SK-N-SH (cell line): ENCODE measurements around the gene ZNF621. TPM values are rescaled to one million over a fixed set of nuclear protein-coding genes. Genes with fewer than 3 reads are reported as not detected.

Experiments
- CTCF ChIA-PET: fragments of 300-600, 350-600 bp; formaldehyde crosslinking; extraction: SDS; loops from one replicate; lab custom pipeline; 2021; lab: Yijun Ruan, JAX
- POLR2A ChIA-PET: fragments of 350-600 bp; sonication (Branson Sonifier 250); formaldehyde crosslinking; extraction: SDS; loops from one replicate; lab custom pipeline; 2020; ENCODE audit warnings: antibody characterized with exemption, inconsistent platforms; lab: Yijun Ruan, JAX
- DNase-seq: peaks from one replicate; pipeline ENCODE4 v3.0.0; 2012
- H2AFZ ChIP-seq: fragments of 200-600 bp; sonication (generic); 2 replicates; pipeline ENCODE4 v1.8.1; 2016; ENCODE audit warnings: antibody characterized with exemption, mild to moderate bottlenecking, low read depth
- H3F3A ChIP-seq: fragments of 200-600 bp; sonication (generic); replicated peaks from 2 replicates; pipeline ENCODE3; 2016; ENCODE audit warnings: antibody characterized with exemption, mild to moderate bottlenecking; ENCODE audit not compliant: insufficient read depth
- H3K27ac ChIP-seq, 2 experiments: fragments of 200-500 bp in 1 of 2; fragments of 200-600 bp in 1 of 2; sonication (Bioruptor generic) in 1 of 2; sonication (generic), shearing (Covaris generic) in 1 of 2; 2 replicates each; pipeline versions ENCODE4 v1.5.1 to v1.6.1; 2014 to 2016; ENCODE audit warnings: low read depth in 2 of 2, inconsistent platforms in 1 of 2, low read length in 1 of 2, mild to moderate bottlenecking in 1 of 2, mixed read lengths in 1 of 2
- H3K27me3 ChIP-seq: fragments of 200-600 bp; sonication (generic), shearing (Covaris generic); 2 replicates; pipeline ENCODE4 v1.6.1; 2016; ENCODE audit warnings: mixed run types; ENCODE audit not compliant: insufficient read depth
- H3K36me3 ChIP-seq, 2 experiments: fragments of 200-500 bp in 1 of 2; fragments of 200-600 bp in 1 of 2; sonication (Bioruptor generic) in 1 of 2; sonication (generic) in 1 of 2; replicated peaks in 1 of 2; 2 replicates each; pipeline versions ENCODE3 to v1.5.1; 2014 to 2016; ENCODE audit warnings: low read length in 1 of 2, mild to moderate bottlenecking in 1 of 2; ENCODE audit not compliant: insufficient read depth in 2 of 2, control insufficient read depth in 1 of 2
- H3K4me1 ChIP-seq, 2 experiments: fragments of 200-500 bp in 1 of 2; fragments of 200-600 bp in 1 of 2; sonication (Bioruptor generic) in 1 of 2; sonication (generic), shearing (Covaris generic) in 1 of 2; 2 replicates each; pipeline versions ENCODE4 v1.5.1 to v1.6.1; 2014 to 2016; ENCODE audit warnings: low read depth in 1 of 2, low read length in 1 of 2, mixed run types in 1 of 2; ENCODE audit not compliant: insufficient read depth in 2 of 2, control insufficient read depth in 1 of 2
- H3K4me2 ChIP-seq: fragments of 200-600 bp; sonication (generic), shearing (Covaris generic); 2 replicates; pipeline ENCODE4 v1.6.1; 2017; ENCODE audit warnings: mixed run types
- H3K4me3 ChIP-seq, 2 experiments: fragments of 200-500 bp in 1 of 2; fragments of 200-600 bp in 1 of 2; sonication (Bioruptor generic) in 1 of 2; sonication (generic), shearing (Covaris generic) in 1 of 2; 2 replicates each; pipeline versions ENCODE4 v1.5.1 to v1.8.1; 2014 to 2016; ENCODE audit warnings: low read depth in 2 of 2, inconsistent platforms in 1 of 2, low read length in 1 of 2, mild to moderate bottlenecking in 1 of 2, mixed read lengths in 1 of 2, moderate library complexity in 1 of 2
- H3K79me2 ChIP-seq: fragments of 200-600 bp; sonication (generic); 2 replicates; pipeline ENCODE4 v1.8.1; 2017; ENCODE audit warnings: mild to moderate bottlenecking; ENCODE audit not compliant: insufficient read depth
- H3K9ac ChIP-seq: fragments of 200-600 bp; sonication (generic); 2 replicates; pipeline ENCODE4 v1.6.1; 2017; ENCODE audit warnings: mixed run types
- H3K9me2 ChIP-seq: fragments of 200-600 bp; sonication (generic); 2 replicates; pipeline ENCODE4 v1.6.1; 2017; ENCODE audit warnings: mixed run types
- H3K9me3 ChIP-seq: fragments of 200-600 bp; sonication (generic); 2 replicates; pipeline ENCODE4 v1.6.1; 2017; ENCODE audit warnings: mixed run types, mild to moderate bottlenecking, moderate library complexity
- H4K20me1 ChIP-seq: fragments of 200-600 bp; sonication (generic); 2 replicates; pipeline ENCODE4 v1.6.1; 2017; ENCODE audit warnings: mild to moderate bottlenecking, mixed run types; ENCODE audit not compliant: insufficient read depth
- CHD2 ChIP-seq: fragments of 150-350 bp; IDR thresholded peaks from 2 replicates; pipeline ENCODE4 v1.6.1; 2018; ENCODE audit warnings: low read length; ENCODE audit not compliant: partially characterized antibody
- CTCF ChIP-seq: fragments of 200-600 bp; sonication (generic); IDR thresholded peaks from 2 replicates; pipeline ENCODE4 v1.6.1; 2017; ENCODE audit warnings: antibody characterized with exemption, mild to moderate bottlenecking, moderate library complexity
- EP300 ChIP-seq, 2 experiments: IDR thresholded peaks; 2 replicates each; pipeline versions ENCODE4 v1.4.0 to v1.6.1; 2012; ENCODE audit warnings: borderline replicate concordance in 1 of 2, low read depth in 1 of 2, low read length in 1 of 2
- FOSL2 ChIP-seq: IDR thresholded peaks from 2 replicates; pipeline ENCODE4 v1.4.0; 2012; ENCODE audit warnings: low read depth, mild to moderate bottlenecking, moderate library complexity, borderline replicate concordance
- GABPA ChIP-seq: IDR thresholded peaks from 2 replicates; pipeline ENCODE4 v1.4.0; 2012; ENCODE audit warnings: low read depth, mild to moderate bottlenecking
- IRF3 ChIP-seq: fragments of 150-350 bp; IDR thresholded peaks from 2 replicates; pipeline ENCODE4 v1.6.1; 2016; ENCODE audit warnings: mild to moderate bottlenecking, low read depth, low read length
- MAX ChIP-seq: IDR thresholded peaks from 2 replicates; pipeline ENCODE4 v1.4.0; 2012; ENCODE audit warnings: low read depth
- MXI1 ChIP-seq: IDR thresholded peaks from 2 replicates; pipeline ENCODE4 v1.6.1; 2012; ENCODE audit warnings: mild to moderate bottlenecking, low read depth, low read length, improper control_type of control experiment
- NFIC ChIP-seq: IDR thresholded peaks from 2 replicates; pipeline ENCODE4 v1.4.0; 2012; ENCODE audit warnings: borderline replicate concordance
- POLR2AphosphoS5 ChIP-seq: IDR thresholded peaks from 2 replicates; pipeline ENCODE4 v1.6.1; 2012; ENCODE audit warnings: low read depth, low read length
- RAD21 ChIP-seq: IDR thresholded peaks from 2 replicates; pipeline ENCODE4 v1.6.1; 2012; ENCODE audit warnings: mild to moderate bottlenecking, low read length
- RCOR1 ChIP-seq: fragments of 150-350 bp; IDR thresholded peaks from 2 replicates; pipeline ENCODE4 v1.6.1; 2017; ENCODE audit warnings: antibody characterized with exemption, low read length
- RFX5 ChIP-seq: IDR thresholded peaks from 2 replicates; pipeline ENCODE4 v1.6.1; 2012; ENCODE audit warnings: mild to moderate bottlenecking, improper control_type of control experiment, low read length
- RXRA ChIP-seq: IDR thresholded peaks from 2 replicates; pipeline ENCODE4 v1.4.0; 2012; ENCODE audit warnings: low read depth, mild to moderate bottlenecking, borderline replicate concordance
- SIN3A ChIP-seq: IDR thresholded peaks from 2 replicates; pipeline ENCODE4 v1.6.1; 2012; ENCODE audit warnings: low read depth, mild to moderate bottlenecking, low read length, moderate library complexity, borderline replicate concordance
- SMC3 ChIP-seq: IDR thresholded peaks from 2 replicates; pipeline ENCODE4 v1.6.1; 2012; ENCODE audit warnings: low read depth, low read length, improper control_type of control experiment
- TCF12 ChIP-seq: IDR thresholded peaks from 2 replicates; pipeline ENCODE4 v1.4.0; 2012
- YY1 ChIP-seq: IDR thresholded peaks from 2 replicates; pipeline ENCODE4 v1.4.0; 2012; ENCODE audit warnings: low read depth, mild to moderate bottlenecking
- WGBS: methylation state at CpG from one replicate; pipeline ENCODE4 v1.1.6; 2017; ENCODE audit warnings: low lambda C conversion rate; 5-methylcytosine and 5-hydroxymethylcytosine counted together
- polyA plus RNA-seq, 3 experiments: library from polyadenylated mRNA; depleted of rRNA; stranded (reverse); fragments of >200 nt; gene quantifications; 2 replicates each; pipeline ENCODE4 v1.2.3, GENCODE V29; 2012

ZNF621 gene
- polyA plus RNA-seq, 1 of the 3 experiments (the other 2 are of a cell fraction) = 10.3 TPM

GRCh38 chr3:40524222-40524567 is 565 bp upstream of the ZNF621 start:
- Histone ChIP-seq H3K9me2 (no peaks in the 10 kb centered on the region), H3K4me3 (peak overlapping the region; percentile 83 to 87), H3K4me1 (peaks cover 0 to 7% of the 10 kb centered on the region in 2 experiments; a peak in 1 of 4 replicates), H3K27me3 (no peaks in the 10 kb centered on the region), H3K9me3 (no peaks in the 10 kb centered on the region), H3K36me3 (peaks cover 17 to 26% of the 10 kb centered on the region in 2 experiments), H3K9ac (peak overlapping the region; percentile 97), H3F3A (peaks cover 4% of the 10 kb centered on the region), H3K4me2 (peak overlapping the region; percentile 98), H2AFZ (peak overlapping the region; percentile 96), H4K20me1 (no peaks in the 10 kb centered on the region), H3K27ac (peak overlapping the region; percentile 73 to 86), H3K79me2 (peaks cover 38% of the 10 kb centered on the region)
- ChIA-PET CTCF (interaction anchor here (1.0 to 2.5 kb wide), 4 partner anchors 18 to 1575 kb away, joined by 3 to 9 read pairs (median 5); partner anchors contain the start of gene ZNF620), POLR2A (interaction anchor here (1.0 to 3.6 kb wide), 6 partner anchors 9 to 675 kb away, joined by 4 to 45 read pairs (median 4); partner anchors contain the start of genes CTNNB1, RPL14, ZNF619 and ZNF620)
- no peak for DNase-seq
- TF ChIP-seq RXRA = no peak
- TF ChIP-seq NFIC = no peak
- TF ChIP-seq RAD21 = no peak
- TF ChIP-seq SIN3A = no peak
- TF ChIP-seq CHD2 = no peak
- no peak for TF ChIP-seq POLR2AphosphoS5
- no peak for TF ChIP-seq MAX
- TF ChIP-seq GABPA = no peak
- TF ChIP-seq RFX5 = no peak
- no peak for TF ChIP-seq TCF12
- no peak for TF ChIP-seq CTCF
- TF ChIP-seq MXI1 = no peak
- TF ChIP-seq YY1 = no peak
- no peak for TF ChIP-seq IRF3
- TF ChIP-seq RCOR1 = no peak
- 33% methylated on average over 5 of the region's 5 CpGs for WGBS

GRCh38 chr3:40528426-40528825 is 3.7 kb downstream of the ZNF621 start:
- Histone ChIP-seq H3K27me3 (no peaks in the 10 kb centered on the region), H2AFZ (no peak overlapping the region), H3F3A (no peaks in the 10 kb centered on the region), H3K9me3 (no peaks in the 10 kb centered on the region), H3K36me3 (peaks cover 49 to 64% of the 10 kb centered on the region in 2 experiments), H3K4me2 (no peak overlapping the region), H3K27ac (no peak overlapping the region), H4K20me1 (no peaks in the 10 kb centered on the region), H3K4me1 (peaks cover 0 to 7% of the 10 kb centered on the region in 2 experiments; a peak in 1 of 4 replicates), H3K9ac (no peak overlapping the region), H3K79me2 (peaks cover 38% of the 10 kb centered on the region), H3K9me2 (no peaks in the 10 kb centered on the region), H3K4me3 (no peak overlapping the region)
- WGBS = 98% methylated on average over 3 of the region's 3 CpGs
- ChIA-PET CTCF (no interaction called here), POLR2A (no interaction called here)
- DNase-seq = no peak
- TF ChIP-seq EP300 (IDR thresholded peaks at IDR 0.05; ENCODE audit: borderline replicate concordance in 1 of 2, low read depth in 1 of 2, low read length in 1 of 2) = no peak
- TF ChIP-seq SMC3 = no peak
- TF ChIP-seq YY1 = no peak
- no peak for TF ChIP-seq FOSL2
- no peak for TF ChIP-seq RCOR1
- no peak for TF ChIP-seq RXRA
